Measurements from ENCODE around the gene MFSD12.

Gene MFSD12

GRCh38 chr19:3549816-3550215 lies 7.6 kb downstream of the MFSD12 start:
- H3K27ac ChIP-seq (ENCODE audit: low read depth, low read length): no peak overlapping the region
- no peaks in the 10 kb centered on the region for H3K27me3 ChIP-seq (ENCODE audit: low read length)
- H4K20me1 ChIP-seq (ENCODE audit: low read depth, low read length): no peaks in the 10 kb centered on the region
- no peaks in the 10 kb centered on the region for H3K9me3 ChIP-seq (ENCODE audit: insufficient read depth, low read length)
- H2AFZ ChIP-seq (ENCODE audit: low read depth, low read length, severe bottlenecking): no peak overlapping the region
- TF ChIP-seq EZH2phosphoT487 (conservative IDR thresholded peaks at IDR 0.05; ENCODE audit: low read length): no peak
- TF ChIP-seq CTCF (IDR thresholded peaks at IDR 0.05; ENCODE audit: insufficient read depth, low read length, poor library complexity, severe bottlenecking): no peak
- H3K4me2 ChIP-seq (ENCODE audit: low read depth, low read length, poor library complexity, severe bottlenecking): no peak overlapping the region
- no peak overlapping the region for H3K4me3 ChIP-seq (ENCODE audit: insufficient read depth, low read length, poor library complexity, severe bottlenecking)
- no peaks in the 10 kb centered on the region for H3K9me2 ChIP-seq (replicated peaks; ENCODE audit: insufficient read depth, low read length)
- H3K36me3 ChIP-seq (ENCODE audit: low read length): no peaks in the 10 kb centered on the region
- H3F3A ChIP-seq (ENCODE audit: insufficient read depth): no peaks in the 10 kb centered on the region
- peaks cover 12% of the 10 kb centered on the region; the same call in 1 of the 2 replicates for H3K79me2 ChIP-seq (ENCODE audit: insufficient read depth, low read length)
- no peak overlapping the region for H3K9ac ChIP-seq (ENCODE audit: low read length)

GRCh38 chr19:3548606-3549005 lies 8.8 kb downstream of the MFSD12 start:
- Histone ChIP-seq H3K9ac (ENCODE audit: low read length) (no peak overlapping the region), H4K20me1 (ENCODE audit: low read depth, low read length) (no peaks in the 10 kb centered on the region), H3K4me2 (ENCODE audit: low read depth, low read length, poor library complexity, severe bottlenecking) (no peak overlapping the region), H3K36me3 (ENCODE audit: low read length) (no peaks in the 10 kb centered on the region), H3K4me3 (ENCODE audit: insufficient read depth, low read length, poor library complexity, severe bottlenecking) (no peak overlapping the region), H3K9me2 (replicated peaks; ENCODE audit: insufficient read depth, low read length) (no peaks in the 10 kb centered on the region), H3K9me3 (ENCODE audit: insufficient read depth, low read length) (no peaks in the 10 kb centered on the region), H3K27ac (ENCODE audit: low read depth, low read length) (no peak overlapping the region), H3K27me3 (ENCODE audit: low read length) (no peaks in the 10 kb centered on the region), H3K79me2 (ENCODE audit: insufficient read depth, low read length) (peaks cover 10% of the 10 kb centered on the region; the same call in 1 of the 2 replicates), H3F3A (ENCODE audit: insufficient read depth) (no peaks in the 10 kb centered on the region), H2AFZ (ENCODE audit: low read depth, low read length, severe bottlenecking) (no peak overlapping the region)
- TF ChIP-seq CTCF (IDR thresholded peaks at IDR 0.05; ENCODE audit: insufficient read depth, low read length, poor library complexity, severe bottlenecking): no peak
- TF ChIP-seq EZH2phosphoT487 (conservative IDR thresholded peaks at IDR 0.05; ENCODE audit: low read length): no peak

- Histone ChIP-seq H4K20me1 (ENCODE audit: low read depth, low read length) (no peaks in the 10 kb centered on the region), H3K4me2 (ENCODE audit: low read depth, low read length, poor library complexity, severe bottlenecking) (no peak overlapping the region), H3K9me3 (ENCODE audit: insufficient read depth, low read length) (no peaks in the 10 kb centered on the region), H3K4me3 (ENCODE audit: insufficient read depth, low read length, poor library complexity, severe bottlenecking) (no peak overlapping the region), H3K36me3 (ENCODE audit: low read length) (no peaks in the 10 kb centered on the region), H3K9ac (ENCODE audit: low read length) (no peak overlapping the region), H3K27me3 (ENCODE audit: low read length) (no peaks in the 10 kb centered on the region), H3K9me2 (replicated peaks; ENCODE audit: insufficient read depth, low read length) (no peaks in the 10 kb centered on the region), H3F3A (ENCODE audit: insufficient read depth) (no peaks in the 10 kb centered on the region), H3K27ac (ENCODE audit: low read depth, low read length) (no peak overlapping the region), H3K79me2 (ENCODE audit: insufficient read depth, low read length) (peaks cover 7% of the 10 kb centered on the region; the same call in 1 of the 2 replicates), H2AFZ (ENCODE audit: low read depth, low read length, severe bottlenecking) (no peak overlapping the region)
- TF ChIP-seq CTCF (IDR thresholded peaks at IDR 0.05; ENCODE audit: insufficient read depth, low read length, poor library complexity, severe bottlenecking): no peak
- TF ChIP-seq EZH2phosphoT487 (conservative IDR thresholded peaks at IDR 0.05; ENCODE audit: low read length): no peak
Measured at GRCh38 chr19:3547767-3548282, 9.6 kb downstream of the MFSD12 start.
